ENCODE results near the gene EHMT1. TPM values are rescaled to one million over a fixed set of nuclear protein-coding genes. Genes with fewer than 3 reads are reported as not detected.
A peak's percentile ranks its signal among the peaks of the same experiment; 100 is the strongest.

EHMT1 gene
- total and polyA plus RNA-seq, 2 of the 13 experiments (the other 11 are each of a cell fraction or from before 2014, with no cell fraction given), result 23.0 to 27.1 TPM

DNA sequence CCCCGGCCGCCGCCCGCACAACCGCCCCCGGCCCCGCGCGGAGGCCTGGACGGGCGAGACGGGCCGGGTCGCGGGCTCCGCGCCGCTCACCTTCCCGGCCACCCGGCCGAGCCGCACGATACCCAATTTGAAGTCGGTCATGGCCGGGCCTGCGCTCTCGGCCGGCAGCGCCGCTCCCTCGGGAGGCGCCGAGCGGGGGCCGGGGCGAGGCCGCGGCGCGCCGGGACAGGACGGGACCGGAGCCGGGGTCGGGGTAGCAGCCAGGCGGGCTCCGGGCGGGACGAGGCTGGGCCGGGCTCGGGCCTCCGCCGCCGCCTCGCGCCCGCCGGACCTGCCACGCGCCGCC lies 28.7 kb upstream of the EHMT1 start:
- FAIRE-seq (no peak), DNase-seq (ENCODE audit: low spot score) (no peak), ATAC-seq (no peak)
- H3K4me2 ChIP-seq (ENCODE audit: low read depth, low read length), result peak overlapping the region; percentile 87; the same call in 1 of the 2 replicates
- no TSS peak for BruUV-seq (replicated peaks)
- H2AFZ ChIP-seq (ENCODE audit: low read length), result no peak overlapping the region
- H3K9me3 ChIP-seq (ENCODE audit: low read length), result no peaks in the 10 kb centered on the region
- ChIA-PET POLR2A (interaction anchor here (1.2 to 2.3 kb wide), 7 partner anchors 8 to 29 kb away, joined by 3 to 11 read pairs (median 5); partner anchors contain the start of genes ARRDC1, DPH7 and EHMT1), CTCF (ENCODE audit: low intra/inter-chr PET ratio, low total read pairs) (no interaction called here)
- peaks cover 19% of the 10 kb centered on the region for H3K79me2 ChIP-seq (ENCODE audit: insufficient read depth, low read length)
- intact Hi-C loops (cut with micrococcal nuclease; ENCODE audit: unreplicated experiment) (no loop called here), in situ Hi-C loops (cut with HindIII; ENCODE audit: extremely low pct_ligation_motif_present, low pct_unique_long_range_greater_than_20kb) (no loop called here)
- peak overlapping the region; percentile 82 for H3K9ac ChIP-seq (ENCODE audit: insufficient read depth, low read depth, low read length)
- no peaks in the 10 kb centered on the region for H4K20me1 ChIP-seq (ENCODE audit: insufficient read depth, low read length)
- 0% methylated on average over 13 of the region's 61 CpGs for WGBS (ENCODE audit: low lambda C conversion rate)
- peaks cover 46% of the 10 kb centered on the region for H3K4me1 ChIP-seq (ENCODE audit: insufficient read depth, low read length)
- no peaks in the 10 kb centered on the region for H3K27me3 ChIP-seq (ENCODE audit: control insufficient read depth in 1 of 2, insufficient read depth in 2 of 2, low read length in 2 of 2)
- peak overlapping the region; percentile 74 to 90 (median 83); a peak in 4 of 6 replicates for H3K4me3 ChIP-seq (replicated peaks in 1 of 3; ENCODE audit: insufficient read depth in 1 of 3, low read depth in 2 of 3, low read length in 3 of 3)
- no peak overlapping the region for H3K27ac ChIP-seq (ENCODE audit: extremely low read length, insufficient read depth, low read length)
- peaks cover 16 to 32% of the 10 kb centered on the region in 2 experiments; a peak in 4 of 5 replicates for H3K36me3 ChIP-seq (replicated peaks in 1 of 2; ENCODE audit: control insufficient read depth in 1 of 2, insufficient read depth in 2 of 2, low read length in 2 of 2)
- no peak for TF ChIP-seq CHCHD3 (CRISPR knock-in tag; IDR thresholded peaks at IDR 0.05)
- no peak for TF ChIP-seq TEAD2 (CRISPR knock-in tag; IDR thresholded peaks at IDR 0.05)
- no peak for TF ChIP-seq CBX2 (IDR thresholded peaks at IDR 0.05; ENCODE audit: low read depth, low read length)
- TF ChIP-seq CBX2 (CRISPR knock-in tag; IDR thresholded peaks at IDR 0.05; ENCODE audit: low read depth), result no peak
- TF ChIP-seq, protein P1, sequence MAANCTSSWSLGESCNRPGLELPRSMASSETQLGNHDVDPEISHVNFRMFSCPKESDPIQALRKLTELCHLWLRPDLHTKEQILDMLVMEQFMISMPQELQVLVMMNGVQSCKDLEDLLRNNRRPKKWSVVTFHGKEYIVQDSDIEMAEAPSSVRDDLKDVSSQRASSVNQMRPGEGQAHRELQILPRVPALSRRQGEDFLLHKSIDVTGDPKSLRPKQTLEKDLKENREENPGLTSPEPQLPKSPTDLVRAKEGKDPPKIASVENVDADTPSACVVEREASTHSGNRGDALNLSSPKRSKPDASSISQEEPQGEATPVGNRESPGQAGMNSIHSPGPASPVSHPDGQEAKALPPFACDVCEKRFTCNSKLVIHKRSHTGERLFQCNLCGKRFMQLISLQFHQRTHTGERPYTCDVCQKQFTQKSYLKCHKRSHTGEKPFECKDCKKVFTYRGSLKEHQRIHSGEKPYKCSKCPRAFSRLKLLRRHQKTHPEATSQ (CRISPR knock-in tag; IDR thresholded peaks at IDR 0.05; ENCODE audit: borderline replicate concordance), result no peak
- TF ChIP-seq, protein P2, sequence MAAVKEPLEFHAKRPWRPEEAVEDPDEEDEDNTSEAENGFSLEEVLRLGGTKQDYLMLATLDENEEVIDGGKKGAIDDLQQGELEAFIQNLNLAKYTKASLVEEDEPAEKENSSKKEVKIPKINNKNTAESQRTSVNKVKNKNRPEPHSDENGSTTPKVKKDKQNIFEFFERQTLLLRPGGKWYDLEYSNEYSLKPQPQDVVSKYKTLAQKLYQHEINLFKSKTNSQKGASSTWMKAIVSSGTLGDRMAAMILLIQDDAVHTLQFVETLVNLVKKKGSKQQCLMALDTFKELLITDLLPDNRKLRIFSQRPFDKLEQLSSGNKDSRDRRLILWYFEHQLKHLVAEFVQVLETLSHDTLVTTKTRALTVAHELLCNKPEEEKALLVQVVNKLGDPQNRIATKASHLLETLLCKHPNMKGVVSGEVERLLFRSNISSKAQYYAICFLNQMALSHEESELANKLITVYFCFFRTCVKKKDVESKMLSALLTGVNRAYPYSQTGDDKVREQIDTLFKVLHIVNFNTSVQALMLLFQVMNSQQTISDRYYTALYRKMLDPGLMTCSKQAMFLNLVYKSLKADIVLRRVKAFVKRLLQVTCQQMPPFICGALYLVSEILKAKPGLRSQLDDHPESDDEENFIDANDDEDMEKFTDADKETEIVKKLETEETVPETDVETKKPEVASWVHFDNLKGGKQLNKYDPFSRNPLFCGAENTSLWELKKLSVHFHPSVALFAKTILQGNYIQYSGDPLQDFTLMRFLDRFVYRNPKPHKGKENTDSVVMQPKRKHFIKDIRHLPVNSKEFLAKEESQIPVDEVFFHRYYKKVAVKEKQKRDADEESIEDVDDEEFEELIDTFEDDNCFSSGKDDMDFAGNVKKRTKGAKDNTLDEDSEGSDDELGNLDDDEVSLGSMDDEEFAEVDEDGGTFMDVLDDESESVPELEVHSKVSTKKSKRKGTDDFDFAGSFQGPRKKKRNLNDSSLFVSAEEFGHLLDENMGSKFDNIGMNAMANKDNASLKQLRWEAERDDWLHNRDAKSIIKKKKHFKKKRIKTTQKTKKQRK (IDR thresholded peaks at IDR 0.05; ENCODE audit: low read length), result no peak
- TF ChIP-seq ZBTB1 (CRISPR knock-in tag; IDR thresholded peaks at IDR 0.05; ENCODE audit: borderline replicate concordance), result no peak
- TF ChIP-seq, protein P3, sequence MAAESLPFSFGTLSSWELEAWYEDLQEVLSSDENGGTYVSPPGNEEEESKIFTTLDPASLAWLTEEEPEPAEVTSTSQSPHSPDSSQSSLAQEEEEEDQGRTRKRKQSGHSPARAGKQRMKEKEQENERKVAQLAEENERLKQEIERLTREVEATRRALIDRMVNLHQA (CRISPR knock-in tag; IDR thresholded peaks at IDR 0.05), result no peak
- TF ChIP-seq ZNF790 (CRISPR knock-in tag; IDR thresholded peaks at IDR 0.05; ENCODE audit: borderline replicate concordance), result no peak
- no peak for TF ChIP-seq MTA3 (CRISPR knock-in tag; IDR thresholded peaks at IDR 0.05)
- TF ChIP-seq PCBP2 (optimal IDR thresholded peaks at IDR 0.05; ENCODE audit: low read depth, low read length, poor library complexity, severe bottlenecking), result no peak
- no peak for TF ChIP-seq ZNF263 (CRISPR knock-in tag; IDR thresholded peaks at IDR 0.05)
- TF ChIP-seq HMGA1 (CRISPR knock-in tag; conservative IDR thresholded peaks at IDR 0.05), result no peak
- no peak for TF ChIP-seq MAZ (IDR thresholded peaks at IDR 0.05; ENCODE audit: borderline replicate concordance, low read depth, low read length)
- TF ChIP-seq MAZ (CRISPR knock-in tag; IDR thresholded peaks at IDR 0.05; ENCODE audit: low read depth), result 0 out of 2 replicates have a peak, but pooled peaks have one; percentile 7
- 0 out of 2 replicates have a peak, but pooled peaks have one; percentile 15 for TF ChIP-seq ARNT2 (CRISPR knock-in tag; IDR thresholded peaks at IDR 0.05; ENCODE audit: low read depth)
- no peak for TF ChIP-seq ZBTB7A (CRISPR knock-in tag; IDR thresholded peaks at IDR 0.05)

Measured in HepG2 (cell line).